Lower leg skin (tissue), 4 donors: ENCODE measurements around the gene TTLL5. TPM values are rescaled to one million over a fixed set of nuclear protein-coding genes. Genes with fewer than 3 reads are reported as not detected.
A peak's percentile ranks its signal among the peaks of the same experiment; 100 is the strongest.

ENCODE experiments used
- DNase-seq, 2 donors: peaks; one replicate each; pipeline ENCODE4 v3.0.0-alpha.2; 2019; ENCODE audit warnings: low spot score in 2 of 2
- H3K4me3 ChIP-seq: fragments of 200-600 bp; sonication (generic); 2 replicates; pipeline ENCODE4 v1.5.1; 2017; ENCODE audit warnings: mild to moderate bottlenecking, low read depth; ENCODE audit not compliant: poor library complexity, severe bottlenecking
- POLR2A ChIP-seq, 2 donors: fragments of 450-650 bp; IDR thresholded peaks; one replicate each; pipeline ENCODE4 v1.6.1; 2016 to 2017; ENCODE audit warnings: antibody characterized with exemption in 2 of 2, mild to moderate bottlenecking in 1 of 2, moderate library complexity in 1 of 2
- WGBS, 2 donors: methylation state at CpG; one replicate each; pipeline ENCODE4 v1.1.5; 2018; 5-methylcytosine and 5-hydroxymethylcytosine counted together
- intact Hi-C: fragments of 100-400 bp; cut with DNase I; formaldehyde crosslinking; loops from one replicate; pipeline ENCODE4 v1.15.0; 2023; ENCODE audit warnings: low total_unique reads
- total RNA-seq, 4 donors: library from RNA; depleted of rRNA; stranded (reverse); fragments of >200 nt; gene quantifications; one replicate each; pipeline ENCODE4 v1.1.0, GENCODE V29; 2016
- TF ChIP-seq, protein P1 (sequence below), 3 donors: fragments of 450-650 bp; IDR thresholded peaks; one replicate each; pipeline ENCODE4 v1.5.1; 2016; ENCODE audit warnings: antibody characterized with exemption in 3 of 3, mild to moderate bottlenecking in 3 of 3, moderate library complexity in 2 of 3

Gene TTLL5
- total RNA-seq, 4 donors from 2014 or later, result 16.5 to 31.1 (median 18.4) TPM

DNA sequence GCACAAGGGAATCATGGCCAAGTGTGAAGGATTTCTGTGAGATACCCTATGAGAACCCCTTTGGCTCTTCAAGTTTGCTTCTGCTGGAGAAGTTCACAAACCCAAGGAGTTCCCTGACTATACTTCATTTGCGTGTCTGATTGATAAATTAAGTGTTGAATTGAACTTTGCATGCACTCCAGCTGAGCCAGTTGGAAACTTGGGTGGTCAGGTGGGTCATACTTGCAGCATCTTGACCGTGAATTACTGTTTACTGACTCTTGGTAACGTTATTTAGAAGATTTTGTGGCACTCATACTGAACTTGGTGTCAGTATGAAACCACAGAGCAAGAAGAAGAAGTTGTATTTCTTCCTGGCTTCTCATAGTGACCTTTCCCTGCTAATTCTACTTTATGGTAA, 243.3 kb downstream of the TTLL5 start:
- 82 to 88% methylated on average over 3 of the region's 3 CpGs for WGBS, 2 donors
- no peak for TF ChIP-seq POLR2A (IDR thresholded peaks at IDR 0.05)
- TF ChIP-seq, protein P1, sequence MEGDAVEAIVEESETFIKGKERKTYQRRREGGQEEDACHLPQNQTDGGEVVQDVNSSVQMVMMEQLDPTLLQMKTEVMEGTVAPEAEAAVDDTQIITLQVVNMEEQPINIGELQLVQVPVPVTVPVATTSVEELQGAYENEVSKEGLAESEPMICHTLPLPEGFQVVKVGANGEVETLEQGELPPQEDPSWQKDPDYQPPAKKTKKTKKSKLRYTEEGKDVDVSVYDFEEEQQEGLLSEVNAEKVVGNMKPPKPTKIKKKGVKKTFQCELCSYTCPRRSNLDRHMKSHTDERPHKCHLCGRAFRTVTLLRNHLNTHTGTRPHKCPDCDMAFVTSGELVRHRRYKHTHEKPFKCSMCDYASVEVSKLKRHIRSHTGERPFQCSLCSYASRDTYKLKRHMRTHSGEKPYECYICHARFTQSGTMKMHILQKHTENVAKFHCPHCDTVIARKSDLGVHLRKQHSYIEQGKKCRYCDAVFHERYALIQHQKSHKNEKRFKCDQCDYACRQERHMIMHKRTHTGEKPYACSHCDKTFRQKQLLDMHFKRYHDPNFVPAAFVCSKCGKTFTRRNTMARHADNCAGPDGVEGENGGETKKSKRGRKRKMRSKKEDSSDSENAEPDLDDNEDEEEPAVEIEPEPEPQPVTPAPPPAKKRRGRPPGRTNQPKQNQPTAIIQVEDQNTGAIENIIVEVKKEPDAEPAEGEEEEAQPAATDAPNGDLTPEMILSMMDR (IDR thresholded peaks at IDR 0.05), result no peak
- intact Hi-C loops, result no loop called here
- no peak for DNase-seq
- H3K4me3 ChIP-seq, result no peak overlapping the region

- no peak for TF ChIP-seq POLR2A (IDR thresholded peaks at IDR 0.05)
- TF ChIP-seq, protein P1 (IDR thresholded peaks at IDR 0.05), result no peak
- no peak overlapping the region for H3K4me3 ChIP-seq
- intact Hi-C loops, result no loop called here
- peak in 1 of 2 donors; percentile 58 for DNase-seq
- 64 to 72% methylated on average over 7 of the region's 7 CpGs for WGBS, 2 donors
These were observed 244.3 kb downstream of the TTLL5 start for GRCh38 chr14:75905147-75905904.

DNA sequence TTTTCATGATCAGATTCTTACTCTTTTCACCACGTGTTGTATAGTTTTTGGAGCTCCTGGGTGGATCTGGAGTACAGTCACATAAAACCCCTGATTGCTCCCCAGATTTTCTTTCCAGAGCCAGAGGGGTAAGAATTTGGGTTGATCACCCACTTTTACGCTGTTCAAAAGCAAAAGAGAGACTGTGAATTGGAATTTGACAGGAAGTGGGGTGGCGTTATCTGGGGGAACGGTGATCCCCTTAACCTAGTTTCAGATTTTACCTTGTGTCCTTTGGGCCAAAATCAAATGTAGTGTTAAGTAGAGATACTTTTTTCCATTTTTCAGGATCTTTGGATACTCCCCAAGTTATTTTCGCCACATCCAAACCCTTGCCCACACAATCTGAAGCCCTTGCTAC, 245.2 kb downstream of the TTLL5 start:
- intact Hi-C loops, result no loop called here
- DNase-seq, result no peak
- TF ChIP-seq POLR2A (IDR thresholded peaks at IDR 0.05), result no peak
- TF ChIP-seq, protein P1 (IDR thresholded peaks at IDR 0.05), result no peak
- no peak overlapping the region for H3K4me3 ChIP-seq
- WGBS, 2 donors, result 85 to 90% methylated on average over 5 of the region's 5 CpGs

- peak in 1 of 2 donors; percentile 69 for DNase-seq
- WGBS, 2 donors, result 48 to 50% methylated on average over 4 of the region's 4 CpGs
- no peak overlapping the region for H3K4me3 ChIP-seq
- intact Hi-C loops, result no loop called here
- TF ChIP-seq POLR2A (IDR thresholded peaks at IDR 0.05), result no peak
- TF ChIP-seq, protein P1 (IDR thresholded peaks at IDR 0.05), result no peak
These were observed 245.7 kb downstream of the TTLL5 start for GRCh38 chr14:75906680-75907280.

- DNase-seq, result no peak
- intact Hi-C loops, result no loop called here
- TF ChIP-seq POLR2A (IDR thresholded peaks at IDR 0.05), result no peak
- TF ChIP-seq, protein P1 (IDR thresholded peaks at IDR 0.05), result no peak
- H3K4me3 ChIP-seq, result no peak overlapping the region
- 92 to 96% methylated on average over 4 of the region's 4 CpGs for WGBS, 2 donors
These were observed 246.8 kb downstream of the TTLL5 start for GRCh38 chr14:75907756-75908359.
